ENCODE data around the gene ECE1.

Gene ECE1

DNA sequence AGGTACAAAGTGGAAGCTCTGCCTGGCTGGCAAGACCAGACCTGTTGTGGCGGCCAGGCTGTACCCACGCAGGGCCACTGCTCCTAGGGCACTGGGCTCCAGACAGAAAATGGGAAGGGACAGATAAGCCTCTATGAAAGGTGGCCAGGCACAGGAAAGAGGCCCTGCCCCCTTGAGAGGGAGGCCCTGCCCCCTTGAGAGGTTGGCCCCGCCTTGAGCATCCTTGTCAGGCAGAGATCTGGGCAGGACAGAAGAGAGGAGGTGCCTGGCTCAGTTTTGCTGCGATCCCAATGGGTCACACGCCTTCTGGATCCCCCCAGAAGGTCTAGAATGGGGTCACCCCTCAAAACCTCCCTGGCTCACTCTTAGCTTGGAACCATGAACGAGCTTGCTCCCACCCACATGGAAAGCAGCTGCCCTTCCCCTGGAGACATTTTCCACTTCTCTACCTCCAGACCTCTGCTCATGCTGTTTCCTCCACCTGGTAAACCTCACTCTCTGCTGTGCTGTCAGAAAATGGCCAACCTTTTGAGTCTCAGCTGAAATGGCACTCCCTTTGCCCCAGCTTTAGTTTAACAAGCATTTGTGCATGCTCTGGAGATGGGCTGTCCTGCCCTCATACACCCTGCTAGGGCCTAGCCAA lies 17.5 kb upstream of the ECE1 start:
- no peak for DNase-seq

DNA sequence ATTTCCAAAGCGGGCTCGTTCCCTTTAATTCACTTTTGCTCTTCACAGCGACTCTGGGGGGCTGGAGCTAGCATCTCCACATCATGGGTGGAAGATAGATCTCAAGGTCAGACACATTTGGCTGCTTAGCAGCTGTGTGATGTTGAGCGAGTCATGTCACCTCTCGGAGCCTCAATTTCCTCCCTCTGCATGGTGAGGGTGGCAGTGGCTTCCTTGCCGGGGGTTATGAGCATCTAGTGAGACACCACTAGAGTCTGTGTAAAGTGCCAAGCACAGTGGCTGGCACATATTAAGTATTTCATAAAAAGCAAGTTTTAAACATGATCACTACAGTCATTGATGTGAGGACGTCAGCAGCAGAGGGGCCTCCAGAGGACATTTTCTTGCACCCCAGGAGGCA lies 16.9 kb upstream of the ECE1 start:
- no peak for DNase-seq

DNA sequence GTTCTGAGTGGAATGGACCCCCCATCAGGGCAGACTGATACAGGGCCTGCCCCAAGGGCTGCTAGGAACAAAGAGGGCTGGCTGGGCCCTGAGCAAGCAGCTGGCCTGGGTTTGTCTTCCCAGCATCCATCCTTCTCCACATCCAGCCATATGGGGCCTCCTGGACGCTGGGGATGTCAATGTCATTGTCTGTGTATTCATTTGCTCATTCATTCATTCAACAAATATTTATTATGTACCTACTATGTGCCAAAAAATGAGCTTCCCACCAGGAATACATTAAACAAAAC lies 15.6 kb upstream of the ECE1 start:
- no peak for DNase-seq

DNA sequence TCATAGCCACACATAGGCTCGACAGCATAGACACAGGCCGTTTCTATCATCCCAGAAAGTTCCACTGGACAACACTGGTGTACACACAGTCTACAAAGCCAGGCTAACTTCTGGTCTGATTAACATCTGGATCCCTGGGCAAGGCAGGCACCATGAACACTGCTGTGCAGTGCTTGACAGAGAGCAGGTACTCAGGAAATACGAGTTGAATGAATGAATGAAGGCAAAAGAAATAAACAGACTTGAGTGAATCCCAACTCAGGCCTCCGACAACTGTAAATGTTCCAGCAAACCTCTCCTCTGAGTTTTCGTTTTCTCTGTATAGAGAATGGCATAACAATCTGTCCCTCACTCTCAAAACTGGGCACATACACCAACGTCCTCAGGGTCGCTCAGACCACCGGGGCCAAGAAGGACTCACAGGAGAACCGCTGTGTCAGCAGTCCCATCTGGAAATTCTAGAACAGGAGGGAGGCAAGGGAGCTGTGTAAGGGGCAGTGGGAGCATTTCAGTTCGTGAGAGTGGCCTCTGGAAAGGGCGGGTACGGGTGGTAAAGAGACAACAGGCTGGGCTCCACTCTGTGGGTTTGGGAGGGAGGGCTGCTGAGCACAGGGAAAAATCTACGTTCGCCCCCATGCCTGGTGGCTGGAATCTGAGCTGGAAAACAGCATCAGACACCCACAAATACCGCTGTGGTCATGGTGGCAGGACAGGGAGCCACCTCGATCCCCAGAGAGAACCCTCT lies 15.1 kb upstream of the ECE1 start:
- peak; percentile 45 for DNase-seq

DNA sequence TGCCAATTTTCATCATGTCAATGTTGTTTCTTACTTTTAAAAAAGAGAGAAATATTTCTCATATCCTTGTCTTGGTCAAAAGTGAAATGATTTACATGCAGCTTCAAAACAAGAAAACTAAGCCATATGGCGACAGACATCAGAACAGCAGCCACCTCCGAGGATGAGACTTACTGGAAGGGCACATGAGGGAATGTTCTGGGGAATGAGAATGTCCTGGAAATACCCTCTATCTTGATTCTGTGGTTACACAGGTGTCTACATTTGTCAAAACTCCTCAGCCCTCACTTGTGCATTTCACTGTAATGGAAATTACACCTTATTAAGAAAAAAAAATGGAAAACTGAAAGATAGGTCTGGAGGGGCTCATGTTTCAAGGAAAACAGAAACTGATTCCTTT lies 14.2 kb upstream of the ECE1 start:
- no peak for DNase-seq

DNA sequence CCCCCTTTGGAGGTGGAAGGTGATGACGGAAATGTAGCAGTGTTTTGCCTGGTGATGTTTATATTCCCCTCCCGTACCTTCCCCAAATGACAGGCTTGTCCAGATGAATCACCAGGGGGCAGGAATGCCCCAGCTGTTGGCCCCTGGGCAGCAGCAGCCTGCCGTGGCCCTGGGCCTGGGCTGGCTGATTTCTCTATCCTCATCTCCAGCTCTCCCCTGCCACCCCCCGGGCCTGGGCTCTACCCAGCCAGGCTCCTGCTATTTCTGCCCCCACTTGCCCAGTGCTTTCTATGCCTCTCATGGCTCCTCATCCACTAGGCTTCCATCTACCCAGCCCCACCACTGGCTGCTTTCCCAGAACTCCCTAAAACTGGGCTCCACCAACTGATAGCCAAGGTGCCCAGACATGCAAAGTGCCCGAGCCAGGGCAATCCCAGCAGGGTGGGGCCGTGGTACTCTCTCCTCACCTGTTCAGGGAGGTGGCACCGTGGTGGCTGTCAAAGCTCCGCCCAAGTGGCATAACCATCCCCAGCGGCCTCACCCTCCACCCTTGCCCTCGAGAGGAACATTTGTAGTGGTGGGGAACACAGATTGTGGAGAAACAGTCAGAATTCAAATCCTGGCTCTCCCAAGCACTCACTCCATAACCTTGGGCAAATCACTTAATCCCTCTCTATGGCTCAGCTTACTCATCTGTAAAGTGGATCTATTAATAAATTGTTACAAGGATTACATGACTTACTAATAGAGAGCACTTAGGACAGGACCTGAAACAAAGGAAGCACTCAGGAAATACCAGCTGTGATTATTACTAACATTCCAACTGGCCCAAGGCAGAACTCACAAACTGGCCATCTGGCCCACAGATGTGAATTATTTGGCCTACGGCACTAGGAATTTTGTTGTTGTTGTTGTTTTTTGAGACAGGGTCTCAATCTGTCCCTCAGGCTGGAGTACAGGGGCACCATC lies 12.8 kb upstream of the ECE1 start:
- DNase-seq: peak; percentile 86

DNA sequence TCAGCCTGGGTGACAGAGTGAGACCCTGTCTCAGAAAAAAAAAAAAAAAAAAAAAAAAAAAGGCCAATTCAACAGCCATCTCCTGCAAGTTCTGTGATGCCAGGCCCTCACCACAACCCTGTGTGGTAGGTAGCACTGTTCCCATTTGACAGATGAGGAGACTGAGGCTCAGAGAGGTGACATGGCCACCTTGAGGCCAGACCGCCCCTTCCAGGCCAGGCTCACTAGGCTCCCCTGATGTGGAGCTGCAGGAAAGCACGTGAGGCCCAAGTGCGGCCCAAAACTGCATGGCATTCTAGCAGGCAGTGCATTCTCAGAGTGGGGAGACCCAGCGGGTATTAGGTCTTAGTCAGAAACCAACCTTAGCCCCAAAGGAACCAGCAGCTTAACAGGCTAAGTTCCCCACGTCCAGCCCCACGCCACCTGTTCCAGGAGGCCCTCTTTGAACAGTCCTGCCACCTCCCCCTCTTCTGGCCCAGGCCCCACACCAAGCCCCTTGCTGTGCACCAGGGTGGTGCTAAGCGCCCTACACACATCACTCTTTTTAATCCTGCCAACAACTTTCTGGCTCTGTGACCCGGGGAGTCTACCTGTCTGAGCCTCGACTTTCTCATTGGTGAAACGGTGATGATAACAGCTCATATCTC lies 11.7 kb upstream of the ECE1 start:
- DNase-seq: no peak

DNA sequence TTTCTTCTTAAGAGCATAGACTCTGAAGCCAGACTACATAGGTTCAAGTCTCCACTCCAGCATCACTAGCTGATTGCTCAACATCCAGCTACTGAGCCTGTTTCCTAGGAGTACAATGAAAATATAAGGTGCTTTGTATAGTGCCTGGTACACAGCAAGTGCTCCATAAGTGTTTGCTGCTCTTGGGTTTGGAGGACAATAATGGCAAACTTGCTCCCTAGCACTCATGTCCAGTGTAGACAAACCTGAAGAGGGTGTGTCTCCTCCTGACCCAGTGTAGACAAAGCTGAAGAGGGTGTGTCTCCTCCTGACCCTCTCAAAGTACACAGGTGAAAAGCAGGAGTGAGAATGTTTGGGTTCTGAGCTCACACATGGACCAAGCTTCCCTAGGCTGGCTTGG lies 10.5 kb upstream of the ECE1 start:
- DNase-seq: no peak

DNA sequence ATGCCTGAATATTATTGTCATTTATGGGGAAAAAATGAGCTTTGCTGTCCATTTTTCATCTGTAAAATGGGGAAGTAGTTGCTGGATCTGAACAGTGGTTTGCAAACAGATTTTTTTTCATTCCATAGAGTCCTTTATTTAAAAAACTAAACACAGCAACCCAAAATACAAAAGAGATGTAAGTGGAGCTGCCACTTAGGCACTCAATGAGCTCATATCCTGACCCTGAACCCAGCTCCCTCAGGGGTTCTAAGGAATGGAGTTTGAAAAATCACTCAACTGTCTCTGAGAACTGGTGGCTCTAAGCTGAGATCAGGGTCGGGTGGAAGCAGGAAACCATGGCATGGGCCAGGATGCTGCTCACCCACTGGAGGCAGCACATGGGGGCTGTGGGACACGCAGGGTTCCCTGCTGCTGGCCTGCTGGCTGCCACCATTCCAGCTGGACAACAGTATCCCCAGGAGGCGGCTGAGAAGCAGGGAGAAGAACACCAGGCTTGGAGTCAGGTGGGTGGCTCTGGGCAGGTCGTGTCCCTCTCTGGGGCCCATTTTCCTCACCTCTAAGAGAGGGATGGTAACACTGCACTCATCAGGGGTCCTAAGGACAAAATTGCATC lies 9.6 kb upstream of the ECE1 start:
- DNase-seq: no peak

DNA sequence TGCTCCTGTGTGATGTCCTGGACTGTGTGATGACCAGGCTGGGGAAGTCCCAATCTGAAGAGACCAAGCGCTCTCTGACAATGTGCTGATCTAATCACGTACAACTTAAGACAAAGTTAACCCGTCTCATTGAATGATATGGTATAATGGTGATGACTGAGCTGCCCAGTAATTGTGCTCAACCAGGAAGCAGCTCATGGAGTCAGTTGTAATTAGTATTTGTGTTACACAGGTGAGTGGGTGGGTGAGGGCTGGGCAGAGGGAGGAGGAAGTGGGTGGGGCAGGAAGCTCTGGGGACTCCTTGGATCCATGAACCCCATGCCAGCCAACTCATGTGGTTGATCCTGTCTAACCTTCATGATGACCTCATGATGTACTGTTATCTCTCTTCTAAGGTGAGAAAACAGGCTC lies 8.7 kb upstream of the ECE1 start:
- no peak for DNase-seq

DNA sequence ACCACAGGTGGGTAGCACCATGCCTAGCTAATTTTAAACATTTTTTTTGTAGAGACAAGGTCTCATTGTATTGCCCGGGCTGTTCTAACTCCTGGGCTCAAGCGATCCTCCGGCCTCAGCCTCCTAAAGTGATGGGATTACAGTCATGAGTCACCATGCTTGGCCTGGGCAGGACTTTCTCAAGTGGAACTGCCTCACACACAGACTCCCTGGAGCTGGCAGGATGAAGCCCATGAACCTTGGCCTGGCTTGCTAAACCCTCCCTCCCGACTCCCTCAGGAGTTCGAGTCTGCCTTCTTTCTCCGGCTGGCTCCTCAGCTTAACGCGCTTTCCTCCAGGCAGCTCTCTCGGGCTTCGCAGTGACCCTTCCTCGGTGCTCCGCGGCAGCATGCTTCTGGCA lies 7.7 kb upstream of the ECE1 start:
- DNase-seq: peak; percentile 76

DNA sequence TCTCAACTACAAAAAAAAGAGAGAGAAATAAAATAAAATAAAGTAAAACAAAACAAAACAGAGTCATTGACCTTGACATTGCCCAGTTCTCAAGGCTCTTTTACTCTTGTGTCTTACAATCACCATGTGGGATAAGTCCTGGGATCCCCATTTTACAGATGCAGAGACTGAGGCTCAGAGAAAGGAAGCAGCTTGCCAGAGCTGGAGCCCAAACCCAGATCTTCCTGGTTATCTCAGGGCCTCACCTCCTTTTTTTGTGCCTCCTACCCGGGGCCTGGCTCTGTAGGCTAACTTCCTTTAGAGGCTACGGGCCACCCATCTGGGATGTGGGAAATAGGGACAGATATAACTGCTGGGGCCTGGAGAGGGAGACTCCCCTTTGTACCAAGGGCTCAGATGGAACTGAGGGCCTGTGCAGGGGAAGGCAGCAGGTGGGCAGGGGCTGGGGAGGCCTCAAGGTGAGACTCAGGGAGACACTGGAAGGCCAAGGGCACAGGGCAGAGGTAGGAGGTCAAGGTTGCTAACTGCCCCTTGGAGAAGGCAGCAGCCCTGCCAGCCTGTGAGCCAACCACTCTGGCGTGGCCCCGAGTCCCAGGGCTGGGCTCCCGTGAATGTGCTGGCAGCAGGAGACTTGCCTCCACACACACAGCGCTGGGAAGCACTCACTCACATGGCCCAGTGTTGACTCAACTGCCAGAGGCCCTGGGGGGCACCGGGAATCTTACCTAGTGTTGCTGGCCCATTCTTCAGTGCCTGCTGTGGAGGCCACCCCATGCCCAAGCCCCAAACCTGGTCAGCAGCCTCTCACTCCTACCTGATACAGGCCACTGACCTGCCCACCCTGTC lies 6.5 kb upstream of the ECE1 start:
- DNase-seq: no peak

DNA sequence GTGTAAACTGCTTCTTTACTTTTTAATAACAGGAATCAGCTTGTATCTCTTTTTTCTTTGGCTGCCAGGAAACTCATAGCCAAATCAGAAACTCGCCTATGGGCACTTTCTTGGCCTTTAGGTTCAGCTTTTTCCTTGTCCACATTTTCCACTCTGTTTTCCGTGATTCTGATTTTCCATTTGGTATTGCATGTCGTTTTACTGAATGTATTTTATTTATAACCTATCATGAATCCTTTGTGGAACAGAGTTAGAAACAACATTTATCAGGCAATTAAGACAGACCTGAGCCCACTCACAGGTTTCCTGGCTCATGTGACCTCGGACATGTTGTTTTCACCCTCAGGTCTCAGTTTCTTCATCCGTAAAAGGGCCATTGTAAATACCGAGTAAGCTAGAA lies 5.3 kb upstream of the ECE1 start:
- no peak for DNase-seq

DNA sequence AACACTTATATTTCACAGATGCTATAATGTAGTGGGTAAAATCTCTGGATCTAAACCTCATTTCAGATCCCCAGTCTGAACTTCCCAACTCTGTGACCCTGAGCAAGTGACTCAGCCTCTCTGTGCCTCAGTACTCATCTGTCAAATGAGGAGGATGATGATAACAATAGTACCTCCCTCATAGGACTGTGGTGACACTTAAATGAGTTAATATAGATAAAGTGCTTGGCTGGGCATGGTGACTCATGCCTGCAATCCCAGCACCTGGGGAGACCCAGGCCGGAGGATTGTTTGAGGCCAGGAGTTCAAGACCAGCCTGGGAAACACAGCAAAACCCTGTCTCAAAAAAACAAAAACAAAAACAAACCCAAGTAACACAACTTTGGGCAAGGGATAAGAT lies 4.7 kb upstream of the ECE1 start:
- DNase-seq: no peak

DNA sequence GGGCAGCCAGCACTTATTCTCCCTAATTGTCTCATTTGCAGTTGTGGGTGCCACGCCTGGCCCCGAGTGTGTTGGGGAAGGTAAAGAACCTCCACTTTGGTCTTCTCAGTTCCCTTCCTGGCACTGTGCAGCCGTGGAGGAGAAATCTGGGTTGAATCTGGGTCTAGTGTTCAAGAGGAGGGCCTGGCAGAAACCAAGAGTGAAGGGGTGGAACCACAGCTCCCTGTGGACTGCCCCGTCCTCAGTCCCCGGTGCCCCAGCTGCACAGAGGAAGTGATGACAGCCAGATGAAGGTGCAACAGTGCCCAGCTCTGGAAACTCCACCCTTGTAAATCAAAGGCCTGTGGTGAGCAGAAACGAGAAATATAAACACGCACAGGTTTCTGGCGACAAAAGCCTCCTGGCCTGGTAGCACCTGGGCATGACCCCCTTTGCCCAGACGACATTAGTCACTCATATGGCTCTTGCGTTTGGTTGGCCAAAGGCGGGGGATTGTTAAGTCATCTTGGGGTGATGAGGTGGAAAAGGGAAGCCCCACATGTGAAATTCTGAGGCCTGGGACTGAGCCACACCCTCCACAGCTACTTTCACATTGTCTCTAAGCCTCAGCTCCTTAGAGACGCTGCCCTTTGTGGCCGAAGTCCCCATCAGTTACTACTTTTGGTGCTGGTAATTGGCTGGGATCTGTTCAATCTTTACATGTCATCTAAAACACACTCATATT lies 4.2 kb upstream of the ECE1 start:
- no peak for DNase-seq

DNA sequence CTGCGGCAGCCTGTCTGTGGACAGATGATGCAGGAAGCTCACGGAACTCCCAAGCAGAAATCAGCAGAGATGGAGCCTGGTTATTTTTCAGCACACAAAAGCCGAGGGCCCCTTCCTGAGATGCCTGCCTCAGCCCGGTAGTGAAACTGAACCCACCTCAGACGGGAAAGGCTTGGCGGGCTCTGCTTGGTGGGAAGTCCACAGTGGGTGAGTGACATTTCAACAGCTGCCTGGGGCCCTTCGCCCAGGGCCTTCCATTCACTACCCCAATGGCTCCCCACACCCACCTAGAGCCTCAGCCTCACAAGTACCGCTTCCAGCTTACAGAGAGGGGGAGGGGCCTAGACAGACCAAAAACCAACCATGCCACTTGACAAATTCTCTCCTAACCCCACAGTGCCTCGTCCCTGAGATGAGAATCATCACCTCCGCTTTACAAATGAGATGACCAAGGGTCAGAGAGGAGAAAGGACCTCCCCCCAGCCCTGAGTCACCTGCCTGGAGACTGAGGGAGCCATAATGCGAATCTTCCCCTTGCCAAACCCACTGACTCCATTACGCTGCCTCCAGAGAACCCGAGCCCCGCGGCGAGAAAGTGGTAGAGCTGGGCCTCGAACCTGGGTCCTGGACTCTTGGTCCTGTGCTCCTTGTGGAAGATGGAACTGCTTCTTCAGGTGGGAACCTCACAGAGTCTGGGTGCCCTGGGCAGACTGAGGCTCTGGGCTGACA lies 3.4 kb upstream of the ECE1 start:
- no peak for DNase-seq

DNA sequence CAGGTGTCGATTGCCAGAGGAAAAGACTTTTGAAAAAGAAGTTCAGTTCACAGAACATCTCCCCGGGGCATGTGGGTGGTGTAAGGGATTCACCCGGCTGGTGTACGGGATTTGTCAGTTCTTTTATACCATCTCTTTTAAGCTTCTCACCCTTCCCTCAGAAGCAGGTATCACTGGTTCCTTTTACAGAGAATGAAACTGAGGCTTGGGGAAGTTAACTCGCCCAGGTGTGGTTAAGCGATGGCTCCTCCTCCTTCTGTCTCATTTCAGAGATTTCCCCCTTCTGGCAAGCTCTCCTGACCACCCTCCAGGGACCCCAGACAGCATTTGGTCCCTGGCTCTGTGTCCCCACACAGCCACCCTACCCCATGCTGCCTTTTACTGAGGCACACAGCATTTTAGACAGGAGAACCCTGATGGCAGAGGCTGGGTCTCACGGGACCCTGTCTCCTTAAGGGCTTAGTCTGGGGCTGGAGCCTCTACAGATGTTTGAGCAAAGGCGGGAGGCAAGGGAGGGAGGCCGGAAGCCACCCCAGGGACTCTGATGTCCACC lies 2.8 kb upstream of the ECE1 start:
- DNase-seq: no peak

DNA sequence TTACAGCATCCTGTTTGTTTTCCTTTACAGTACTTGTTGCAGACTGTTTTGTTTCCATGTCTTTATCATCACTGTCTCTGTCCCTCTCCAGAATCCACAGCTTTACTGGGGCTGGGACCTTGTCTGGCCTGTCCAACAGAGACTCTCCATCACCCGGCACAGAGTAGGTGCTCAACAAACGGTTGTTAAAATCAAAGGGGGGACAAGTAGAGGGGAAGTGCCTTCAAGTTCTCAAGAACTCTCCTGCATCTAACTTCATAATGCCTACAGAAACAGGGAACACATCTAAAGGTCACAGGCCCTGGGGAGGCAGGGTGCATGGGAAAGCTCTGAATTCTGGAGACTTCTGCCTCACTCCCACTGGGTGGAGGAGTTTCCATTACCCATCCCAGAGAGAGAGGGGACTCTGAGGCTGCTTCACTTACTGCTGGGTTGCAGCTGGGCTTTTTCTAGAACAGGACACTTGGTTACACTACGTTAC lies 2.3 kb upstream of the ECE1 start:
- no peak for DNase-seq

DNA sequence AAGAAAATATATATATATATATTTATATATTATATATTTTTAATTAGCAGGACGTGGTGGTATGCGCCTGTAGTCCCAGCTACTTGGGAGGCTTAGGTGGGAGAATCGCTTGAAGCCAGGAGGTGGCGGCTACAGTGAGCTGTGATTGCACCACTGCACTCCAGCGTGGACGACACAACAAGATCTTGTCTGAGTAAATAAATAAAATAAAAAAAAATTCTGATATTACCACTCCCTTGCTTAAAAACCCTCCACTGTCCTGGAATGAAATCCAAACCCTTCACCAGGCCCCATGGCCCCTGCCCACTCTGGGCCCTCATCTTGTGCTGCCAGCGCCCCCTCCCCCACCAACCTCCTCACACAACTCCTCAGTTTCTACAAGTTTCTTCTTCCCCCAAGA lies 1.7 kb upstream of the ECE1 start:
- DNase-seq: no peak

DNA sequence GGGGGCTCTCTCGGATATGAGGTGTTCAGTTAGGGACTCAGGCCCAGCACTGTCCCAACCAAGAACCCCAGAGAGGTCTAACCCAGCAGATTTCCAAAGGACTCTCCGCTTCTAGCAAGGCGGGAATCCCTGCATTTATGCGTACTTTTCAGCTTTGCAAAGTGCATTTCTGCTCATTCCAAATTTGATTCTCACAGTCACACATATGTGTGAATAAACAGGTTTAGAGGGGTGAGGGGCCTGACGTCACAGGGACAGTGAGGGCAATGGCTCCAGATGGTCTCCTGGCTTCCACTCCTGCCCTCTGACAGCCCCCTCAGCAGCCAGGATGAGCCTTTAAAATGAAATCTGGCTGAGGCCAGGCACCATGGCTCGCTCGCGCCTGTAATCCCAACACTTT lies 921 bp upstream of the ECE1 start:
- DNase-seq: no peak

Measured in islet precursor cell (in vitro differentiated cells).